ENCODE results near the gene CDT1.

Gene CDT1

GRCh38 chr16:88805887-88806393, 2.4 kb downstream of the CDT1 start:
- DNase-seq (ENCODE audit: low read depth), result no peak
- TF ChIP-seq, protein P1, sequence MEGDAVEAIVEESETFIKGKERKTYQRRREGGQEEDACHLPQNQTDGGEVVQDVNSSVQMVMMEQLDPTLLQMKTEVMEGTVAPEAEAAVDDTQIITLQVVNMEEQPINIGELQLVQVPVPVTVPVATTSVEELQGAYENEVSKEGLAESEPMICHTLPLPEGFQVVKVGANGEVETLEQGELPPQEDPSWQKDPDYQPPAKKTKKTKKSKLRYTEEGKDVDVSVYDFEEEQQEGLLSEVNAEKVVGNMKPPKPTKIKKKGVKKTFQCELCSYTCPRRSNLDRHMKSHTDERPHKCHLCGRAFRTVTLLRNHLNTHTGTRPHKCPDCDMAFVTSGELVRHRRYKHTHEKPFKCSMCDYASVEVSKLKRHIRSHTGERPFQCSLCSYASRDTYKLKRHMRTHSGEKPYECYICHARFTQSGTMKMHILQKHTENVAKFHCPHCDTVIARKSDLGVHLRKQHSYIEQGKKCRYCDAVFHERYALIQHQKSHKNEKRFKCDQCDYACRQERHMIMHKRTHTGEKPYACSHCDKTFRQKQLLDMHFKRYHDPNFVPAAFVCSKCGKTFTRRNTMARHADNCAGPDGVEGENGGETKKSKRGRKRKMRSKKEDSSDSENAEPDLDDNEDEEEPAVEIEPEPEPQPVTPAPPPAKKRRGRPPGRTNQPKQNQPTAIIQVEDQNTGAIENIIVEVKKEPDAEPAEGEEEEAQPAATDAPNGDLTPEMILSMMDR (IDR thresholded peaks at IDR 0.05; ENCODE audit: insufficient read depth, low read depth, low read length, missing control alignments), result no peak
- H3K4me3 ChIP-seq (ENCODE audit: low read length), result no peak overlapping the region

GRCh38 chr16:88806491-88807111, 3.0 kb downstream of the CDT1 start:
- no peak for DNase-seq (ENCODE audit: low read depth)
- H3K4me3 ChIP-seq (ENCODE audit: low read length), result no peak overlapping the region
- TF ChIP-seq, protein P1 (IDR thresholded peaks at IDR 0.05; ENCODE audit: insufficient read depth, low read depth, low read length, missing control alignments), result no peak

- TF ChIP-seq, protein P1 (IDR thresholded peaks at IDR 0.05; ENCODE audit: insufficient read depth, low read depth, low read length, missing control alignments), result no peak
- H3K4me3 ChIP-seq (ENCODE audit: low read length), result no peak overlapping the region
Observed at GRCh38 chr16:88807142-88807625, 3.6 kb downstream of the CDT1 start.

GRCh38 chr16:88807626-88808453, 4.3 kb downstream of the CDT1 start:
- TF ChIP-seq, protein P1 (IDR thresholded peaks at IDR 0.05; ENCODE audit: insufficient read depth, low read depth, low read length, missing control alignments), result no peak
- no peak overlapping the region for H3K4me3 ChIP-seq (ENCODE audit: low read length)
- no peak for DNase-seq (ENCODE audit: low read depth)

More at GRCh38 chr16:88807142-88807625, 3.6 kb downstream of the CDT1 start:
- no peak for DNase-seq (ENCODE audit: low read depth)

DNA sequence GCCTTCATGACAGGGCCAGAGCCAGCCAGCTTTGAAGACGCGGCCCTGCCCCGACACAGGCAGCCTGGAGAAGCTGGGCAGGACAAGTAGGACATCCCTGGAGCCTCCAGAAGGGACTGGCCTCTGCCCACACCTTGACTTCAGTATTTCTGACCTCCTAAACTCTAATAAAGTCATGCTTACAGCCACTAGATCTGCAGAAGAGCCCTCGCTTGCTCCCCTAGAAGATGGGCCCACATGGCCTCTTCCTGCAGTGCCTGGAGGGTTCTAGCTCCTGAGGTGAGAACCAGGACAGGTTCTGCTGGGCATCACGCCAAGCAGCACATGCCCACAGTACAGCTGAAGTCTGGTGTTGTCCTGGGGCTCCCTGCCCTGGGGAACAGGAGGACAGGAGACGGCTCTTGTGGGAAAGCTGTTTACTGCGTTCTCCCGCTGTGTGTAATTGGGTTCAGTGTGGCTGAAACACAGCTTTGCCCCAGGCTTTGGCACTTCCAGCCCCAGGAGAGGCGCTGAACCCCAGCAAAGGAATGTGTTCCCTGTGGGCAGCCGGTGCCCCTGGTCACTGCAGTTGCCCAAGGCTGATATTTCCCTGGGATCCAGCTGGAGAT, 5.6 kb downstream of the CDT1 start:
- DNase-seq (ENCODE audit: low read depth), result no peak
- H3K4me3 ChIP-seq (ENCODE audit: low read length), result no peak overlapping the region
- TF ChIP-seq, protein P1 (IDR thresholded peaks at IDR 0.05; ENCODE audit: insufficient read depth, low read depth, low read length, missing control alignments), result no peak

DNA sequence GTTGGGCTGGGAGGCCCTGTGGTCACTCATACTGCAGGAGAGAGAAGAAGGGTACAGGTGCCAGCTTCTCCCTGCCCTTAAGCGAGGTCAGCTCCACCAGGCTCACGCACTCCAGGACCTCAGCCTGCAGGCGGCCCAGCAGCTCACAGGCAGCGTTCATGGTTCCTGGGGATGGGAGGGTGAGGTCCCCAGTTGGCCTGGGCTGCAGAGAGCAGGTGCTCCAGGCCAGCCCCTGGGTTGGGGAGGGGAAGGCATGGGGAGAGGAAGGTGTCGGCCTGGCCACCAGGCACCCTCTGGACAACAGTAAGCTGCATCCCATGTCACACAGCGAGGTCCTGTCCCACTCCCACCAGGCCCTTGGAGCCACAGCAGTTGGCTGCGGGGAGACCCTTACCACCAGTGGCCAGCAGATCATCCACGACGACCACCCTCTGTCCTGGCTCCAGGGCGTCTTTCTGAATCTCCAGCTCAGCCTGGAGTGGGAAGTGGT, 6.1 kb downstream of the CDT1 start:
- DNase-seq (ENCODE audit: low read depth), result no peak
- H3K4me3 ChIP-seq (ENCODE audit: low read length), result peak overlapping the region; percentile 72
- TF ChIP-seq, protein P1 (IDR thresholded peaks at IDR 0.05; ENCODE audit: insufficient read depth, low read depth, low read length, missing control alignments), result no peak

All from epithelial cell of esophagus (primary cell).